Measurements from ENCODE around the gene RELL1.

Gene RELL1

GRCh38 chr4:37665333-37666320 is 20.5 kb downstream of the RELL1 start:
- H3K27ac ChIP-seq = peak overlapping the region; percentile 54
- no peak for TF ChIP-seq CTCF (IDR thresholded peaks at IDR 0.05)
- no peaks in the 10 kb centered on the region for H3K27me3 ChIP-seq
- no peak overlapping the region for H3K4me3 ChIP-seq (ENCODE audit: low read depth in 1 of 2, low read length in 1 of 2)
- H3K4me1 ChIP-seq (ENCODE audit: control insufficient read depth in 1 of 2, insufficient read depth in 1 of 2, low read depth in 1 of 2, low read length in 1 of 2) = peaks cover 14 to 20% of the 10 kb centered on the region in 2 experiments
- peaks cover 5% of the 10 kb centered on the region for H3K36me3 ChIP-seq
- H3K9me3 ChIP-seq = no peaks in the 10 kb centered on the region

GRCh38 chr4:37664696-37665095 is 21.5 kb downstream of the RELL1 start:
- peaks cover 14 to 21% of the 10 kb centered on the region in 2 experiments for H3K4me1 ChIP-seq (ENCODE audit: control insufficient read depth in 1 of 2, insufficient read depth in 1 of 2, low read depth in 1 of 2, low read length in 1 of 2)
- H3K9me3 ChIP-seq = no peaks in the 10 kb centered on the region
- H3K27ac ChIP-seq = peak overlapping the region; percentile 54
- H3K36me3 ChIP-seq = peaks cover 5% of the 10 kb centered on the region
- TF ChIP-seq CTCF (IDR thresholded peaks at IDR 0.05) = no peak
- no peak overlapping the region for H3K4me3 ChIP-seq (ENCODE audit: low read depth in 1 of 2, low read length in 1 of 2)
- no peaks in the 10 kb centered on the region for H3K27me3 ChIP-seq

- no peak for TF ChIP-seq CTCF (IDR thresholded peaks at IDR 0.05)
- peaks cover 5% of the 10 kb centered on the region for H3K36me3 ChIP-seq
- H3K4me1 ChIP-seq (ENCODE audit: control insufficient read depth in 1 of 2, insufficient read depth in 1 of 2, low read depth in 1 of 2, low read length in 1 of 2) = peaks cover 14 to 33% of the 10 kb centered on the region in 2 experiments
- H3K27me3 ChIP-seq = no peaks in the 10 kb centered on the region
- H3K9me3 ChIP-seq = no peaks in the 10 kb centered on the region
- H3K27ac ChIP-seq = no peak overlapping the region
- no peak overlapping the region for H3K4me3 ChIP-seq (ENCODE audit: low read depth in 1 of 2, low read length in 1 of 2)
Measured at GRCh38 chr4:37663552-37663951, 22.6 kb downstream of the RELL1 start.

GRCh38 chr4:37662861-37663390 is 23.2 kb downstream of the RELL1 start:
- H3K9me3 ChIP-seq = no peaks in the 10 kb centered on the region
- TF ChIP-seq CTCF (IDR thresholded peaks at IDR 0.05) = no peak
- H3K36me3 ChIP-seq = peaks cover 5% of the 10 kb centered on the region
- no peaks in the 10 kb centered on the region for H3K27me3 ChIP-seq
- H3K4me3 ChIP-seq (ENCODE audit: low read depth in 1 of 2, low read length in 1 of 2) = no peak overlapping the region
- H3K27ac ChIP-seq = peak overlapping the region; percentile 11
- peaks cover 14 to 36% of the 10 kb centered on the region in 2 experiments for H3K4me1 ChIP-seq (ENCODE audit: control insufficient read depth in 1 of 2, insufficient read depth in 1 of 2, low read depth in 1 of 2, low read length in 1 of 2)

- peak overlapping the region; percentile 50 for H3K27ac ChIP-seq
Measured at GRCh38 chr4:37662251-37662650, 23.9 kb downstream of the RELL1 start.

More at GRCh38 chr4:37662251-37662650, 23.9 kb downstream of the RELL1 start:
- Histone ChIP-seq H3K4me1 (ENCODE audit: control insufficient read depth in 1 of 2, insufficient read depth in 1 of 2, low read depth in 1 of 2, low read length in 1 of 2) (peaks cover 12 to 35% of the 10 kb centered on the region in 2 experiments), H3K4me3 (ENCODE audit: low read depth in 1 of 2, low read length in 1 of 2) (no peak overlapping the region), H3K27me3 (no peaks in the 10 kb centered on the region), H3K36me3 (peaks cover 5% of the 10 kb centered on the region), H3K9me3 (no peaks in the 10 kb centered on the region)
- no peak for TF ChIP-seq CTCF (IDR thresholded peaks at IDR 0.05)
